ENCODE results near the gene PA2G4.

PA2G4 gene

DNA sequence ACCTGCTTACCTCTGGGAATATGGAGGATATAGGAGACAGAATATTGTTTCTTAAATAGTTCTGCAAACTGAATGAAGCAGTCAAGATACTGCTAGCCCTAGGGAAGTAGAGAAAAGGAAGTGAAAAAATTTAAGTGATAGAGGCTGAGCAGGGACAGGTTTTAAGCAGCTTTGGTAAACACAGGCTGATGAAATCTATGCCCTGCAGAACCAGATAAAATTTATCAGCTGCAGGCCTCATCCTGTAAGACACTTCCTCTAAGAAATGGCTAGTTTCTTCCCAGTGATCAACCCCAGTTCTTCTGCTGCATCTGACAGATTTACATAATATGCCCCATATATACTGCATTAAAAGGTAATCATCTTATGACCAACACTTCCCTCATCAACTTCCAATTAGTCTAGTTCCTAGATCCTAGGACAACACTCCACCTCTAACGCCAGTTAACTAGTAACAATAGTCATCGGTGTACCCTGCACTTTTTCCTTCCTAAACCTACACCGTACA is 22.4 kb downstream of the PA2G4 start:
- ATAC-seq (replicated peaks) (peak; percentile 20 to 25), DNase-seq (no peak)
- Mint-ChIP-seq H3K4me3 (peak overlapping the region; percentile 52 to 100), H3K36me3 (peaks cover 22 to 31% of the 10 kb centered on the region in 2 donors), H3K9me3 (no peaks in the 10 kb centered on the region), H3K27ac (peak overlapping the region; percentile 89), H3K4me1 (peaks cover 42 to 60% of the 10 kb centered on the region in 2 donors), H3K27me3 (no peaks in the 10 kb centered on the region)

DNA sequence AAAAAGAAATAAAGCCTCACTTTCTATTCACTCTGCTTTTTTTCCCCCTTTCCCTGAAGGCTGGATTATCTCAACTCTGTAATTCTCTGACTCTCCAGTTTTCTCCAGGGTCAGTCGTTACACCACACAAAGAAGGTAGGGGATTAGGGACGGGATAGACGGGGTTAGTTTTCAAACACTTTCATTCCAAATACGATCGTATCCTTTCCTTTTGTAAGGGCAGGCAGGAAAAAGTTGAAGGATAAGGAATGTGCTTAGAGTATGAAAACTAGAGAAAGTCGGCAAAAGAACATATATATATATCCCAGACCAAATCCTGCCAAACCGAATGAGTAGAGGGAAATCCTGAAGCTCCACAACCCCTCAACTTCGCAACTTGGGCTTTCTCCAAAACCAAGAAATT is 23.1 kb downstream of the PA2G4 start:
- Mint-ChIP-seq H3K27ac (peak overlapping the region; percentile 96), H3K4me1 (peaks cover 49 to 64% of the 10 kb centered on the region in 2 donors), H3K27me3 (no peaks in the 10 kb centered on the region), H3K36me3 (peaks cover 25 to 36% of the 10 kb centered on the region in 2 donors), H3K4me3 (peak overlapping the region; percentile 98 to 100), H3K9me3 (no peaks in the 10 kb centered on the region)
- ATAC-seq (replicated peaks) (no peak), DNase-seq (no peak)

DNA sequence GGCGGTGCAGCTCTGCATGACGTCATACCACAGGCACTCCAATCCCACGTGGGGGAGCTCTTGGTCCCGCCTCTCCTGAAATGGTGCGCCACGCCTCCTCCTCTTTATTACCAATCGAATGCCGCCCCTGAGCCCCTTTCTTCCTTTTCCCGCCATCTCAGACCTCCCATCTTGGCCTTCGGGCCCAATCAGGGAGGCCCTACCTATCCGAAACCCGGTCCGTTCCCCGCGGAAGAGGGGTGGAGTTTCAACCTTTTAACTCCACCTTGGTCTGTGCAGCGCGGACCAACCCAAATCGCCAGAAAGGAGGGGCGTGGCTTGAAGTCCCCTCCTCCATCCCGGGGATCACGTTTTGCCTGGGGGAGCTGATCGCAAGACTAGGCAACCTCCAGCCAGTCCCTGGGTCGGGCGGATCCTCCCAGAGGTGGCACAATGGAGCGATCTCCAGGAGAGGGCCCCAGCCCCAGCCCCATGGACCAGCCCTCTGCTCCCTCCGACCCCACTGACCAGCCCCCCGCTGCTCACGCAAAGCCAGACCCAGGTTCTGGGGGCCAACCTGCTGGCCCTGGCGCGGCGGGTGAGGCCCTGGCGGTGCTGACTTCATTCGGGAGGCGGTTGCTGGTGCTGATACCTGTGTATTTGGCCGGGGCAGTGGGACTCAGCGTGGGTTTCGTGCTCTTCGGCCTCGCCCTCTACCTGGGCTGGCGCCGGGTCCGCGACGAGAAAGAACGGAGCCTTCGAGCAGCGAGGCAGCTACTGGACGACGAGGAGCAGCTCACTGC is 23.7 kb downstream of the PA2G4 start, which contains the start of gene ESYT1:
TSS of gene ESYT1 (plus strand) at position 380 of the 782 bp plus-strand sequence. CDS start at position 433, 53 bp downstream.
- no peaks in the 10 kb centered on the region for H3K27me3 Mint-ChIP-seq
- H3K4me1 Mint-ChIP-seq: peaks cover 50 to 67% of the 10 kb centered on the region in 2 donors
- peaks cover 28 to 39% of the 10 kb centered on the region in 2 donors for H3K36me3 Mint-ChIP-seq
- ATAC-seq (replicated peaks): peak; percentile 90 to 91
- peak within 1 kb of the TSS; percentile 98 to 100 for H3K4me3 Mint-ChIP-seq
- peak within 1 kb of the TSS; percentile 96 for H3K27ac Mint-ChIP-seq
- H3K9me3 Mint-ChIP-seq: no peaks in the 10 kb centered on the region
- peak; percentile 97 for DNase-seq

GRCh38 chr12:56128670-56129205 is 24.4 kb downstream of the PA2G4 start:
- ATAC-seq (replicated peaks) (peak in 1 of 2 donors; percentile 0), DNase-seq (no peak)
- H3K36me3 Mint-ChIP-seq: peaks cover 32 to 42% of the 10 kb centered on the region in 2 donors
- peak overlapping the region; percentile 96 for H3K27ac Mint-ChIP-seq
- H3K27me3 Mint-ChIP-seq: no peaks in the 10 kb centered on the region
- peaks cover 48 to 67% of the 10 kb centered on the region in 2 donors for H3K4me1 Mint-ChIP-seq
- H3K9me3 Mint-ChIP-seq: no peaks in the 10 kb centered on the region
- H3K4me3 Mint-ChIP-seq: peak overlapping the region; percentile 98 to 100

DNA sequence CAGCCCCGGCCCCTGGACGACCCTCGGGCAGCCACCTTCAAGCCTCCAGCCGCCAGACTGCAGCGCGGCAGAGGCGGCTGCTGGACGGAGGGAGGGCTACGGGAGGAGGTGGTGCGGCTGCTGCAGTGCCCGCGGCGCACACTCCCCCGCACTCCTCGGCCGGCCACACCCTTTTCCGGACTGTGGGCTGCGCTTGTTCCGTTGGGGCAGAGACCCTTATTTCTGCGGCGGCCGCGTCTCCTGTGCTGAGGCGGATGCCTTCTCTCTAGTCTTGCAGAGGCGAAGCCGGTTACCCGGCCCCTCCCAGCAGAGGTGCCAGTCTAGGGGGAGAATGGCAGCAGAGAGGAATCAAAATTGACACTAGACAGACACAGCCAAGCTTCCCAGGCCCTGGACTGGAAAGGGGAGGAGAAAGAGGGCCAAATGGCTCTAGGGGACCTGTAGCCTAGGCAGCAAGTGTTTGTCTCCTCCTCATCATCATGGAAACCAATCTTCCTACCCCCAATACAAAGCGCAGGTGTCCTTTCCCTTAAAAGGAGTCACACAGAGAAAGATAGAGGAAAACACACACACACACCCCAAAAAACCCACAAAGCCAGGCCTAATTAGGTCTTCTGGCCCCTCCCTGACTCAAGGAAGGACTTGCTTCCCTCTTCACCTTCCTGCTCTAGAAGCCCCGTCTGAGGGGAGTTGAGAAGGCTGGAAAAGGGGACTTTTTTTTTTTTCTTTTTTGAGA is 25.0 kb downstream of the PA2G4 start:
- Mint-ChIP-seq H3K36me3 (peaks cover 35 to 40% of the 10 kb centered on the region in 2 donors), H3K27me3 (no peaks in the 10 kb centered on the region), H3K9me3 (no peaks in the 10 kb centered on the region), H3K27ac (peak overlapping the region; percentile 96), H3K4me1 (peaks cover 43 to 67% of the 10 kb centered on the region in 2 donors), H3K4me3 (peak overlapping the region; percentile 98 to 100)
- DNase-seq: peak; percentile 58
- peak; percentile 33 to 40 for ATAC-seq (replicated peaks)

- Mint-ChIP-seq H3K9me3 (no peaks in the 10 kb centered on the region), H3K4me1 (peaks cover 41 to 67% of the 10 kb centered on the region in 2 donors), H3K36me3 (peaks cover 36 to 41% of the 10 kb centered on the region in 2 donors), H3K27me3 (no peaks in the 10 kb centered on the region), H3K27ac (peak overlapping the region; percentile 96), H3K4me3 (peak overlapping the region; percentile 98 to 100)
- no peak for DNase-seq
- no peak for ATAC-seq (replicated peaks)
Observed at GRCh38 chr12:56129942-56130495, 25.7 kb downstream of the PA2G4 start.

GRCh38 chr12:56130876-56131275 is 26.5 kb downstream of the PA2G4 start:
- H3K4me3 Mint-ChIP-seq: peak overlapping the region in 1 of 2 donors; percentile 98
- H3K36me3 Mint-ChIP-seq: peaks cover 38 to 43% of the 10 kb centered on the region in 2 donors
- peaks cover 41 to 66% of the 10 kb centered on the region in 2 donors for H3K4me1 Mint-ChIP-seq
- no peaks in the 10 kb centered on the region for H3K27me3 Mint-ChIP-seq
- H3K9me3 Mint-ChIP-seq: no peaks in the 10 kb centered on the region
- DNase-seq: no peak
- no peak for ATAC-seq (replicated peaks)
- no peak overlapping the region for H3K27ac Mint-ChIP-seq

DNA sequence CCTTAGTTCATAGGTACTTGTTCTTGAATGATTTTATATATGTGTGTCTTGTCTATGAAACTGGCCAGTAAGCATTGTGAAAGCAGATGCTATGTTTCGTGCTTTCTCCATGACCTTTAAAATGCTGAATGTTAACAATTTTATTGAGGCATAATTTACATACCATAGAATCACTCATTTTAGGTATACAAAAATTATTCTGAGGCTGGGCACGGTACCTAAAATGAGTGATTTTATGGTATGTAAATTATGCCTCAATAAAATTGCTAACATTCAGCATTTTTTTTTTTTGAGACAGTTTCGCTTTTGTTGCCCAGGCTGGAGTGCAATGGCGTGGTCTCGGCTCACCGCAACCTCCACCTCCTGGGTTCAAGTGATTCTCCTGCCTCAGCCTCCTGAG is 30.5 kb downstream of the PA2G4 start:
- Mint-ChIP-seq H3K36me3 (peaks cover 61 to 73% of the 10 kb centered on the region in 2 donors), H3K27ac (no peak overlapping the region), H3K4me1 (peaks cover 19 to 29% of the 10 kb centered on the region in 2 donors)

DNA sequence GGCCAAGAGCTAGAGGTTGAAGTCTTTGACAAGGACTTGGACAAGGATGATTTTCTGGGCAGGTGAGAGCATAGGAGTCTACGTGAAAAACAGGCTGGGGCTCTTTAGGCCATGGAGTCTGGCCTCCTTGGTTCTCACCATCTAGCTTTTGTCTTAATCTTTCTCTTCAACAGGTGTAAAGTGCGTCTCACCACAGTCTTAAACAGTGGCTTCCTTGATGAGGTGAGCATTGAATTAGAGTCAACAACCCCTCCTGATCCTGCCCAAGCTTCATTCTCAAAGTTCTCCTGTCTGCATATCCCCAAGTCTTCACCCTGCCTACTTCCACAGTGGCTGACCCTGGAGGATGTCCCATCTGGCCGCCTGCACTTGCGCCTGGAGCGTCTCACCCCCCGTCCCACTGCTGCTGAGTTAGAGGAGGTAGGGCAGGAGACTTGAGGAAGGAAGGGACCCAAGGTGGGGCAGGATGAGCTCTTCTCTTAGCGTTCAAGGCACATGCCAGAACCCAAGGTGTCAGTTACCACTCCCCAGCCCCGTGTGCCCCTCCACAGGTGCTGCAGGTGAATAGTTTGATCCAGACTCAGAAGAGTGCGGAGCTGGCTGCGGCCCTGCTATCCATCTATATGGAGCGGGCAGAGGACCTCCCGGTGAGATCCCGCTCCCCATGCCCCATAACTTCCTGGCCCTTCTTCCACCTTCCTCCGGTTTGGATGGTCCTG is 33.7 kb downstream of the PA2G4 start:
- Mint-ChIP-seq H3K36me3 (peaks cover 55 to 67% of the 10 kb centered on the region in 2 donors), H3K9me3 (no peaks in the 10 kb centered on the region), H3K4me3 (no peak overlapping the region), H3K4me1 (peaks cover 12 to 15% of the 10 kb centered on the region in 2 donors), H3K27ac (no peak overlapping the region), H3K27me3 (no peaks in the 10 kb centered on the region)
- DNase-seq: no peak
- ATAC-seq (replicated peaks): no peak

More for the DNA sequence above, 30.5 kb downstream of the PA2G4 start:
- no peak for ATAC-seq (replicated peaks)
- Mint-ChIP-seq H3K9me3 (no peaks in the 10 kb centered on the region), H3K4me3 (no peak overlapping the region), H3K27me3 (no peaks in the 10 kb centered on the region)
- DNase-seq: no peak

DNA sequence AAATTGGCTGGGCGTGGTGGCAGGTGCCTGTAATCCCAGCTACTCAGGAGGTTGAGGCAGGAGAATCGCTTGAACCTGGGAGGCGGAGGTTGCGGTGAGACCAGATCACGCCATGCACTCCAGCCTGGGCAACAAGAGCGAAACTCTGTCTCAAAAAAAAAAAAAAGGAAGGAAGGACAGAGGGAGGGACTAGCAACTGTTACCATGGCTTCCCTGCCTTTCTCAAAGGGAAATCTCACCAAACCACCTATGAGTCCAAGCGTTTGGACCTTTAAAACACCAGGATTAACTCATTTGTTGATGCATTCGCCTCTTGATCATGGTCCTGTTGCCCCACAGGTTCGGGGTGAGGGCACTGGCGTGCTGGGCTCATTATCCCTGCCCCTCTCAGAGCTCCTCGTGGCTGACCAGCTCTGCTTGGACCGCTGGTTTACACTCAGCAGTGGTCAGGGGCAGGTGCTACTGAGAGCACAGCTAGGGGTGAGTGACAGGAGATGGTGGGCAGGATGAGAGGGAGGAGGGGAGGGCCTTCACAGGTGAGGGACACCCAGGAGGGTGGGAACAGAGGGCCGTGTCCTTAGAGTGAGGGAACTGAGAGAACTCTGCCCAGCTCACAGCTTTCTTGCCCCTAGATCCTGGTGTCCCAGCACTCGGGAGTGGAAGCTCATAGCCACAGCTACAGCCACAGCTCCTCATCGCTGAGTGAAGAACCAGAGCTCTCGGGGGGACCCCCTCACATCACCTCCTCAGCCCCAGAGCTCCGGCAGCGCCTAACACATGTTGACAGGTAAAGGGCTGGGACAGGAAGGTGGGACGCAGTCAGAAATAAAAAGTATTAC is 37.8 kb downstream of the PA2G4 start:
- Mint-ChIP-seq H3K36me3 (peaks cover 52 to 62% of the 10 kb centered on the region in 2 donors), H3K27me3 (no peaks in the 10 kb centered on the region), H3K4me3 (no peak overlapping the region), H3K4me1 (peaks cover 17 to 19% of the 10 kb centered on the region in 2 donors), H3K9me3 (no peaks in the 10 kb centered on the region), H3K27ac (peak overlapping the region; percentile 65)
- DNase-seq (no peak), ATAC-seq (replicated peaks) (peak in 1 of 2 donors; percentile 14)

GRCh38 chr12:56143217-56143616 is 38.9 kb downstream of the PA2G4 start:
- Mint-ChIP-seq H3K36me3 (peaks cover 45 to 53% of the 10 kb centered on the region in 2 donors), H3K4me1 (peaks cover 17 to 19% of the 10 kb centered on the region in 2 donors), H3K27me3 (no peaks in the 10 kb centered on the region), H3K9me3 (no peaks in the 10 kb centered on the region), H3K27ac (peak overlapping the region; percentile 26), H3K4me3 (no peak overlapping the region)
- ATAC-seq (replicated peaks): peak in 1 of 2 donors; percentile 34
- DNase-seq: no peak

GRCh38 chr12:56143870-56144269 is 39.5 kb downstream of the PA2G4 start:
- no peaks in the 10 kb centered on the region for H3K27me3 Mint-ChIP-seq
- H3K27ac Mint-ChIP-seq: no peak overlapping the region
- peaks cover 38 to 47% of the 10 kb centered on the region in 2 donors for H3K36me3 Mint-ChIP-seq
- H3K9me3 Mint-ChIP-seq: no peaks in the 10 kb centered on the region
- no peak for DNase-seq
- H3K4me3 Mint-ChIP-seq: no peak overlapping the region
- peaks cover 17 to 19% of the 10 kb centered on the region in 2 donors for H3K4me1 Mint-ChIP-seq
- ATAC-seq (replicated peaks): no peak

DNA sequence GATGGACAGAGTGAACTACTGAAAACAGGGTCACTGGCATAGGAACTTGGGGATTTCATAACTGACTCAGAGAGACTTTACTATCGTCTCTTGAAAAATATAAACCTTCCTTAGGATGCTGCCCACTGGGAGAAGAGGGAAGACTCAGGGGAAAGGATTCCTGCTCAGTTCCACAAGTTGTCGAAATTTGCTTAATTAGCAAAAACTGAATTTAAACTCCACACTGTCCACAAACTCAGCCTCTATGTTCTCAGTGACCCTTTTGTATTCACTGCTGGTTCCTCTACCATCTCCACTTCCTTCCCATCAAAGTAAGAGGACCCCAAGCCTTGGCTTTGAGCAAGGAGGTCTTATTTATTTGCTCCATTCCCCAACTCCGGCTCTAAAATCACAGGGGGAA is 40.9 kb downstream of the PA2G4 start:
- Mint-ChIP-seq H3K4me3 (no peak overlapping the region), H3K27ac (no peak overlapping the region), H3K36me3 (peaks cover 31 to 37% of the 10 kb centered on the region in 2 donors), H3K9me3 (no peaks in the 10 kb centered on the region), H3K27me3 (no peaks in the 10 kb centered on the region), H3K4me1 (peaks cover 19 to 21% of the 10 kb centered on the region in 2 donors)
- DNase-seq (no peak), ATAC-seq (replicated peaks) (no peak)

Measured in stimulated activated naive B cell treated with anti-CD40 and anti-IgM and Interleukin-4, amounts not matched to agents 10 μg/mL and 1 μg/mL and 100 μg/mL, for 72 hours (primary cell).